Effector memory CD4-positive, alpha-beta T cell (primary cell): ENCODE data around the gene SNTG2.

Experiments
- DNase-seq, 3 donors: peaks; one replicate each; pipeline ENCODE4 v3.0.0-alpha.2; 2020
- H3K27ac ChIP-seq: 2 replicates; pipeline ENCODE4 v1.7.0; 2013; ENCODE audit warnings: mild to moderate bottlenecking, low read length, moderate library complexity; ENCODE audit not compliant: insufficient read depth, poor library complexity, severe bottlenecking
- H3K27me3 ChIP-seq: replicated peaks from 2 replicates; pipeline ENCODE4 v1.7.0; 2013; ENCODE audit warnings: mild to moderate bottlenecking, low read length; ENCODE audit not compliant: insufficient read depth, control insufficient read depth, poor library complexity, severe bottlenecking
- H3K36me3 ChIP-seq: 2 replicates; pipeline ENCODE4 v1.7.0; 2013; ENCODE audit warnings: mild to moderate bottlenecking, low read length, moderate library complexity; ENCODE audit not compliant: control insufficient read depth, insufficient read depth
- H3K4me1 ChIP-seq: 2 replicates; pipeline ENCODE4 v1.7.0; 2013; ENCODE audit warnings: low read length, mild to moderate bottlenecking; ENCODE audit not compliant: control insufficient read depth, insufficient read depth, poor library complexity, severe bottlenecking
- H3K4me3 ChIP-seq: 2 replicates; pipeline ENCODE4 v1.7.0; 2013; ENCODE audit warnings: low read length, low read depth, mild to moderate bottlenecking; ENCODE audit not compliant: insufficient read depth, poor library complexity, severe bottlenecking
- H3K9me3 ChIP-seq: 2 replicates; pipeline ENCODE4 v1.7.0; 2013; ENCODE audit warnings: mild to moderate bottlenecking, low read length, moderate library complexity; ENCODE audit not compliant: control insufficient read depth

SNTG2 gene

DNA sequence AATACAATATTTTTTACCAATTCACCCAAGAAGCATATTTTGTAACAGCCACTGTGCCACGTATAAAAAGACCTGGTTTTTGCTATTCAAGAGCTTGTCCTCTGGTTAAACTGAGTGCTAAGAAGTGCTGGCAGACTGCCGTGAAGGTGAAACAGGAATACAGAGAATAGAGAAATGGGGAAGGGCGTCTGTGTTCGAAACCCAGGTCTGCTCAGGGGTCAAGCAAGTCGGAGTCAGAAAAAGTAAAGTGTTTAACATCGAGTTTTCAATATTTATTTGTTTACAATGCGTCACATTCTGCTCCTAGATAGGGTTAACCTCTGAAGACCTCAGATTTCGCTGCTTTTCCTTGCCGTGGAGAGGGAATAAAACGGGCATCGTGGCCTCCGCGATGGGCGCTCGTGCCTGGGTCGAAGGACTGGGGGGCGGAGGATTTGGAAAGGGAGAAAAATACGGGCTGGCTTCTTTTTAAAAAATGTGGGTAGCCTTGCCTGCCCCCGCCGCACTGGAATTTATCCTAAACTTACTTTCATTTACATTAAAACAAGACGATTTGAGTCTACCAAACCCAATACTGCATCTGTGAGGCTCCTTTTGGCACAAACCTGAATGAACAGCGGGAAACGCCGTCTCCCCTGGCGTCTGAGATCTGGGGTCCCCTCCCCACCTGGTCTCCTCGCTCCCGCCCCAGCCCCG, 1.1 kb upstream of the SNTG2 start:
- no peak for DNase-seq
- H3K4me3 ChIP-seq = peak overlapping the region; percentile 45
- no peaks in the 10 kb centered on the region for H3K36me3 ChIP-seq
- no peaks in the 10 kb centered on the region for H3K9me3 ChIP-seq
- H3K27ac ChIP-seq = no peak overlapping the region
- peaks cover 19% of the 10 kb centered on the region for H3K27me3 ChIP-seq
- H3K4me1 ChIP-seq = no peaks in the 10 kb centered on the region

DNA sequence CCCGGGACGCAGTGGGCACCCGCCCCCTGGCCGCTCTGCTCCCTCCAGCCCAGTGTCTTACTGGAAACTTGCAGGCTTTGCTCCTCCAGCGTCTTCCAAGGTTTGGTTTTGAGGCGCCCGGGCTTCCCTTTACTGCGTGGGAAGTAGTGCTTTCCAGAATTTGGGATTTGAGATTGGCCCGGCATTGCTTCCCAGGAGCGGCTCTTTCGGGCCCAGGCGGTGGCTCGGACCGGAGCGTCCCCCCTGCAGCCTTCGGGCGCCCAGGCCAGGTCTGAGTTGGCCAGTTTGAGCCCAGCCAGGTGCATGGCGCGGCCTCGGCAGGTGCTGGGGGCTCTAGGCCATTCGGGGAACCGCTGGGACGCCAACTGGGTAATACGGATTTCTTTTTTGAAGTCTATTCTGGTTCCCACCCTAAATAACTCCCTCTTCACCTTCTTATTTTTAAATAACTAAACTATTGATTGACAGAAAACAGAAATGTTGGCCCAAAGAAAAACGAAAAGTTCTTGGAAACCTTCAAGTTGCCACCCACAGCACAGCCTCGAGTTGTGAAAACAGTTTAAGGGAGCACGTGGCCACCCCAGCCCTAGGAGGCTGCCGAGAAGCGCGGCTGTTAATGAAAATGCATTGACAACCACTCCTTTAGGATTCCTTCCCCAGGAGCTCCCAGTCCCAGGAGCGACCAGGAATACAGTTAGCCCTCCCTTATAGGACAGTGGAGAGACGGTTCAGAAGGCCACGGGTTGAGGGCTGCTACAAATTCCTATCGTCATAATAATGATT, 766 bp downstream of the SNTG2 start:
- no peak overlapping the region for H3K27ac ChIP-seq
- no peaks in the 10 kb centered on the region for H3K36me3 ChIP-seq
- peaks cover 19% of the 10 kb centered on the region for H3K27me3 ChIP-seq
- DNase-seq = no peak
- H3K4me1 ChIP-seq = no peaks in the 10 kb centered on the region
- no peaks in the 10 kb centered on the region for H3K9me3 ChIP-seq
- peak overlapping the region; percentile 24 for H3K4me3 ChIP-seq

DNA sequence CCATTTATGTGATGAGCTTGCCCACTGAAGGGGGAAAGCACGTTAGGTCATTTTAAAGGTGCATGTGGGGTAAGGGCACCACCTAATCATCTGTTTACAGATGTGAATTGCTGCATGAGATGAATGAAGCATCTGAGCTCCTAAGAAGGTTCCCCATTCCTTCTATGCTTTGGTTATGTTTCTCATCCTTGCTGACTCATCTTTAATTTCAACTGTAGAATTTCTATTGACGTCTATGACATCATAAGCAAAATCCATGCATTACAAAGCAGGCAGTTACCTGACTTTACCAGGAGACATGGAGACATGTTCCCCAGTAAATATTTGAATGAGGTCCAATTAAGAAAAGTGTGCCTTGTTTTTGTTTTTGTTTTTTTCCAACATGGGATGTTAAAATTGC, 2.8 kb downstream of the SNTG2 start:
- Histone ChIP-seq H3K4me3 (no peak overlapping the region), H3K27me3 (peaks cover 16% of the 10 kb centered on the region), H3K4me1 (no peaks in the 10 kb centered on the region), H3K9me3 (no peaks in the 10 kb centered on the region), H3K27ac (no peak overlapping the region), H3K36me3 (no peaks in the 10 kb centered on the region)
- no peak for DNase-seq

DNA sequence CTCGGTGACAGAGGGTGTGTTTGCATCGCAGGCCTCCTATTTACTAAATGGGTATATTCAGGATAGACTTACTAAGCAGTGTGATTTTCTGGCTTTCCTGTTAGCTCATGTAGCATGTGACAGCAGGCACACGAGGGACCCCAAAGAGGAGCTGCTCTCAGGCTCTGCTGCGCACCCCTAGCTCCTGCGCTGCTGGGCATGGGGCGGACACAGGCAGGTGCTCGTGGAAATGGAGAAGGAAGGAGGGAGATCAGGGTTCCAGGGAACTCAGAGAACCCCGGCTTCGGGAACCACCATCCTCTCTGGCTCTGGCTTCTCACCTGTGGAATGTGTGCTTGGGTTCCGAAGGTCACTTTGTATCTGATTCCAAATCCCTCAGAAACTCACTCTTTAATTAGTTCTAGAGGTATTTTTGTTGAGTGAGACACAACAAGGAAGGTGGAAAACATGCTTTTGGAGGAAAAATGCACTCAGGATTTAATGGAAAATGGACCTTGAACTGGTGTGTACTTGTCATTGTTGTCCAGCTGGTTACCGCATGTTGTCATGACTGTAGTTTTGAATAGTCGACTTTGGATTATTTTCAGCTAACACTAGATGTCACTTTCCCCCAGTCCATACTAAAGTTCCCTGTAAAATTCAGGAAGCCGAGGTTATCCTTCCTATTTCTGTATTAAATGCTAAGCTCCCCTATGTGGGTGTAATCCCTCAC, 3.5 kb downstream of the SNTG2 start:
- Histone ChIP-seq H3K4me3 (no peak overlapping the region), H3K27ac (no peak overlapping the region), H3K27me3 (peaks cover 16% of the 10 kb centered on the region), H3K4me1 (no peaks in the 10 kb centered on the region), H3K36me3 (no peaks in the 10 kb centered on the region), H3K9me3 (no peaks in the 10 kb centered on the region)
- no peak for DNase-seq

- no peak overlapping the region for H3K4me3 ChIP-seq
- no peak overlapping the region for H3K27ac ChIP-seq
- H3K36me3 ChIP-seq = no peaks in the 10 kb centered on the region
- no peaks in the 10 kb centered on the region for H3K4me1 ChIP-seq
- no peaks in the 10 kb centered on the region for H3K9me3 ChIP-seq
- H3K27me3 ChIP-seq = peaks cover 13% of the 10 kb centered on the region
- no peak for DNase-seq
Observed at GRCh38 chr2:954687-955000, 4.0 kb downstream of the SNTG2 start.

DNA sequence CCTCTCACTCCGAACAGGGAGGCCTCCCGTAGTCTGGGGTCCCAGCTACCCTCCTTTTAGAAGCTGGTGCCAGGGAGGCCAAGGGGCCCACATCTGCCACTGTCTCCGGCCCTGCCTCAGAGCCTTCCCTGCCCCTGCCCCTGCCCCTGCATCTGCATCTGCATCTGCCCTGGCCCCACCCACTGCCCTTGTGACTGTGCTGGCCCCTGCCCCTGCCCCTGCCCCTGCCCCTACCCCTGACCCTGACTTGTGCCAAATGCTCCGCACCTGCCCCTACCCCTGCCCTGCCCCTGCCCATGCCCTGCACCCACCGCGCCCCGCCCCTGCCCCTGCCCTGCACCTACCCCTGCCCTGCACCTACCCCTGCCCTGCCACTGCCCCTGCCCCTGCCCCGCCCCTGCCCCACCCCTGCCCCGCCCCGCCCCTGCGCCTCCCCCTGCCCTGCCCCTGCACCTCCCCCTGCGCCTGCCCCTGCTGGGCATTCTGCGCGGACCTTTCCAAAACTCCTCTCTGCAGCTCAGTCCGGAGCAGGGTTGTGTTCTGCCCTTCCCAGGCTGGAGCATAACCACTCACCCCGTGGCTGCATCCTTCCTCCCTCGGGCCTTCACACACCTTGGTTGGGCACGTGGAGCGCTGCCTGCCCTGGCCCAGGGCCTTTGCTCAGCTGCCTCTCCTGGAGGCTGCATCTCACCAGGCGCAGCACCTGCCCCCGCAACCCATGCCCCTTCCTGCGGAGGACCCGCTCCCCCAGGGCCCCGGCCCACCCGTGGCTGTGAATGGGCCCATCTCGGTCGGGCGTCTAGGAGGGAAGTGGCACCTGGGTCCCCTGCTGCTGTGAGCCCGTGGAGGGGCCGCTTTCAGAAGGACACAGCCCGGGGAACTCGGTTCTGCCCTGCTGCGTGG, 5.4 kb downstream of the SNTG2 start:
- no peak for DNase-seq
- no peaks in the 10 kb centered on the region for H3K9me3 ChIP-seq
- H3K36me3 ChIP-seq = no peaks in the 10 kb centered on the region
- no peak overlapping the region for H3K27ac ChIP-seq
- H3K4me1 ChIP-seq = no peaks in the 10 kb centered on the region
- peaks cover 11% of the 10 kb centered on the region for H3K27me3 ChIP-seq
- no peak overlapping the region for H3K4me3 ChIP-seq

DNA sequence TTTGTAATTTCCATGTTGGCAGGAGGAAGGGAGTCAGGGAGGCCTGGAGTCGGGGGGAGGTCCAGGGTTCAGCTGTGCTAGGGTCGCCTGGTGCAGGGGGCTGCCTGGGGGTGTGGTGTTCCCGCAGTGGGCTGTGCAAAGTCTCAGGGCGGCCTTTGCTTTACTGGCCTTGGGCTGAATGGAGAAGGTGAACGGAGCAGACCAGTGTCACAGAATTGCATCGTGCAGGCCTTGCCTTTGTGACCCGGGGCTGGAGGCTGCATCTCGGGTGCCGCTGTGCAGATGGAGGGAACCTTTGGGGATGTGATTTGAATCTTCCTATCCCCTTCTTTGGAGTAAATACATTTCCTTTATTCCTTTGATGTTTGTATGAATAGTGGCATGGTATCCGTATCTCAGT, 8.8 kb downstream of the SNTG2 start:
- no peak overlapping the region for H3K4me3 ChIP-seq
- no peaks in the 10 kb centered on the region for H3K9me3 ChIP-seq
- no peak for DNase-seq
- H3K27ac ChIP-seq = no peak overlapping the region
- H3K4me1 ChIP-seq = no peaks in the 10 kb centered on the region
- H3K27me3 ChIP-seq = no peaks in the 10 kb centered on the region
- no peaks in the 10 kb centered on the region for H3K36me3 ChIP-seq

- H3K27me3 ChIP-seq = no peaks in the 10 kb centered on the region
- H3K36me3 ChIP-seq = no peaks in the 10 kb centered on the region
- no peak overlapping the region for H3K4me3 ChIP-seq
- H3K4me1 ChIP-seq = no peaks in the 10 kb centered on the region
- H3K9me3 ChIP-seq = no peaks in the 10 kb centered on the region
- no peak for DNase-seq
- no peak overlapping the region for H3K27ac ChIP-seq
Observed at GRCh38 chr2:960061-960736, 9.6 kb downstream of the SNTG2 start.

- Histone ChIP-seq H3K4me3 (no peak overlapping the region), H3K27ac (no peak overlapping the region), H3K9me3 (no peaks in the 10 kb centered on the region), H3K36me3 (no peaks in the 10 kb centered on the region), H3K27me3 (no peaks in the 10 kb centered on the region), H3K4me1 (no peaks in the 10 kb centered on the region)
- DNase-seq = no peak
Observed at GRCh38 chr2:961786-962185, 11.1 kb downstream of the SNTG2 start.
